GM23338 (cell line): Measurements from ENCODE around the gene DHRS12. TPM values are rescaled to one million over a fixed set of nuclear protein-coding genes. Genes with fewer than 3 reads are reported as not detected.

Experiments
- ATAC-seq: fragments of 200-7000 bp; cut with Tn5 transposase; 3 replicates; pipeline ENCODE4 v1.9.1; 2020
- DNase-seq: peaks from one replicate; pipeline ENCODE4 v3.0.0-alpha.2; 2015; ENCODE audit warnings: low spot score
- H2AFZ ChIP-seq: fragments of 200-600 bp; sonication (generic); 2 replicates; pipeline ENCODE4 v1.8.0; 2016; ENCODE audit warnings: antibody characterized with exemption, mild to moderate bottlenecking, moderate library complexity
- H3F3A ChIP-seq: fragments of 200-600 bp; sonication (generic); replicated peaks from 2 replicates; pipeline ENCODE4 v1.8.0; 2017; ENCODE audit warnings: antibody characterized with exemption, mixed run types, low read depth
- H3K27ac ChIP-seq: fragments of 200-600 bp; sonication (generic); 2 replicates; pipeline ENCODE4 v1.6.1; 2016; ENCODE audit warnings: low read depth
- H3K27me3 ChIP-seq: fragments of 200-600 bp; sonication (generic); 2 replicates; pipeline ENCODE4 v1.8.0; 2016; ENCODE audit warnings: mild to moderate bottlenecking, mixed run types, moderate library complexity; ENCODE audit not compliant: insufficient read depth
- H3K36me3 ChIP-seq: fragments of 200-600 bp; sonication (generic); 2 replicates; pipeline ENCODE4 v1.8.0; 2016; ENCODE audit warnings: mild to moderate bottlenecking; ENCODE audit not compliant: insufficient read depth
- H3K4me1 ChIP-seq: fragments of 200-600 bp; sonication (generic); 2 replicates; pipeline ENCODE4 v1.8.0; 2016; ENCODE audit warnings: mild to moderate bottlenecking, moderate library complexity; ENCODE audit not compliant: insufficient read depth
- H3K4me2 ChIP-seq: fragments of 200-600 bp; sonication (generic); 2 replicates; pipeline ENCODE4 v1.7.1; 2017; ENCODE audit warnings: mixed run types
- H3K4me3 ChIP-seq: fragments of 200-600 bp; sonication (generic); 2 replicates; pipeline ENCODE4 v1.6.1; 2016; ENCODE audit warnings: mixed run types
- H3K79me2 ChIP-seq: fragments of 200-600 bp; sonication (generic); replicated peaks from 2 replicates; pipeline ENCODE4 v1.8.0; 2017; ENCODE audit warnings: mild to moderate bottlenecking; ENCODE audit not compliant: insufficient read depth
- H3K9me2 ChIP-seq: fragments of 200-600 bp; sonication (generic); 2 replicates; pipeline ENCODE4 v1.8.0; 2017; ENCODE audit not compliant: insufficient read depth
- H4K20me1 ChIP-seq: fragments of 200-600 bp; sonication (generic); replicated peaks from 2 replicates; pipeline ENCODE4 v1.8.0; 2017; ENCODE audit warnings: mild to moderate bottlenecking; ENCODE audit not compliant: insufficient read depth
- H3K27ac Mint-ChIP-seq: 2 replicates; pipeline ENCODE4 v1.8.0; 2020; ENCODE audit warnings: inconsistent platforms, mild to moderate bottlenecking, moderate library complexity, mixed read lengths
- H3K27me3 Mint-ChIP-seq: 3 replicates; pipeline ENCODE4 v1.8.0; 2022; ENCODE audit warnings: low read depth, mild to moderate bottlenecking, moderate library complexity, mixed read lengths, inconsistent platforms; ENCODE audit not compliant: insufficient read depth, poor library complexity
- H3K36me3 Mint-ChIP-seq: 3 replicates; pipeline ENCODE4 v1.8.0; 2021; ENCODE audit warnings: low read depth, mild to moderate bottlenecking, inconsistent platforms, moderate library complexity, mixed read lengths
- H3K4me1 Mint-ChIP-seq: 3 replicates; pipeline ENCODE4 v1.8.0; 2020; ENCODE audit warnings: mild to moderate bottlenecking, inconsistent platforms, mixed read lengths
- H3K4me3 Mint-ChIP-seq: 3 replicates; pipeline ENCODE4 v1.8.0; 2021; ENCODE audit warnings: moderate library complexity, mild to moderate bottlenecking, inconsistent platforms, mixed read lengths
- H3K9me3 Mint-ChIP-seq: 3 replicates; pipeline ENCODE4 v1.8.0; 2020; ENCODE audit warnings: moderate library complexity, mild to moderate bottlenecking, inconsistent platforms, mixed read lengths
- CREB1 ChIP-seq: fragments of 250-450 bp; sonication (Bioruptor Pico); IDR thresholded peaks from 2 replicates; pipeline ENCODE4 v1.5.0; 2020; ENCODE audit warnings: low read depth, mild to moderate bottlenecking, moderate library complexity
- EZH2 ChIP-seq: fragments of 200-600 bp; sonication (generic); IDR thresholded peaks from one replicate; pipeline ENCODE4 v1.8.0; 2017; ENCODE audit warnings: antibody characterized with exemption, mild to moderate bottlenecking, low read depth; ENCODE audit not compliant: unreplicated experiment
- EZH2phosphoT487 ChIP-seq: fragments of 200-600 bp; sonication (generic); IDR thresholded peaks from one replicate; pipeline ENCODE4 v1.8.1; 2018; ENCODE audit warnings: antibody characterized with exemption; ENCODE audit not compliant: unreplicated experiment
- JUNB ChIP-seq: IDR thresholded peaks from one replicate; pipeline ENCODE4 v1.6.1; 2016; ENCODE audit warnings: antibody characterized with exemption; ENCODE audit not compliant: unreplicated experiment
- NANOG ChIP-seq: IDR thresholded peaks from 2 replicates; pipeline ENCODE4 v1.6.1; 2016; ENCODE audit warnings: antibody characterized with exemption, borderline replicate concordance
- REST ChIP-seq: IDR thresholded peaks from one replicate; pipeline ENCODE4 v1.6.1; 2018; ENCODE audit warnings: antibody characterized with exemption; ENCODE audit not compliant: unreplicated experiment
- ZNF114 ChIP-seq: fragments of 250-450 bp; sonication (Bioruptor Pico); IDR thresholded peaks from 2 replicates; pipeline ENCODE4 v1.5.0; 2020; ENCODE audit warnings: mild to moderate bottlenecking, moderate library complexity
- ZNF331 ChIP-seq: fragments of 250-450 bp; sonication (Bioruptor Pico); IDR thresholded peaks from 2 replicates; pipeline ENCODE4 v1.5.0; 2020; ENCODE audit warnings: low read depth, mild to moderate bottlenecking, moderate library complexity
- polyA plus RNA-seq: library from polyadenylated mRNA; unstranded; fragments of >200 nt; fragmentation: Nextera tagmentation; extraction: Ambion mirVana; gene quantifications from 2 replicates; pipeline ENCODE4 v1.2.1, GENCODE V29; 2016
- total RNA-seq: library from RNA; depleted of rRNA; stranded (reverse); fragments of >200 nt; shearing (Covaris generic); gene quantifications from 2 replicates; pipeline ENCODE4 v1.2.3, GENCODE V29; 2014
- TF ChIP-seq, protein P1 (sequence below), 2 experiments: fragments of 200-600 bp in 1 of 2; sonication (generic) in 1 of 2; conservative IDR thresholded peaks; 2 replicates each; pipeline versions ENCODE4 v1.5.1 to v1.6.1; 2016 to 2017; ENCODE audit warnings: antibody characterized with exemption in 2 of 2, low read depth in 2 of 2, mild to moderate bottlenecking in 2 of 2, moderate library complexity in 1 of 2
- TF ChIP-seq, protein P2 (sequence below): fragments of 250-450 bp; sonication (Bioruptor Pico); IDR thresholded peaks from 2 replicates; pipeline ENCODE4 v1.5.0; 2020; ENCODE audit warnings: mild to moderate bottlenecking, moderate library complexity

DHRS12 gene
- total and polyA plus RNA-seq, 2 experiments from 2014 or later: 4.6 to 12.2 TPM

GRCh38 chr13:51834581-51835171 lies 30.7 kb upstream of the DHRS12 start:
- peaks cover 2% of the 10 kb centered on the region for H3K27me3 Mint-ChIP-seq
- TF ChIP-seq, protein P1, sequence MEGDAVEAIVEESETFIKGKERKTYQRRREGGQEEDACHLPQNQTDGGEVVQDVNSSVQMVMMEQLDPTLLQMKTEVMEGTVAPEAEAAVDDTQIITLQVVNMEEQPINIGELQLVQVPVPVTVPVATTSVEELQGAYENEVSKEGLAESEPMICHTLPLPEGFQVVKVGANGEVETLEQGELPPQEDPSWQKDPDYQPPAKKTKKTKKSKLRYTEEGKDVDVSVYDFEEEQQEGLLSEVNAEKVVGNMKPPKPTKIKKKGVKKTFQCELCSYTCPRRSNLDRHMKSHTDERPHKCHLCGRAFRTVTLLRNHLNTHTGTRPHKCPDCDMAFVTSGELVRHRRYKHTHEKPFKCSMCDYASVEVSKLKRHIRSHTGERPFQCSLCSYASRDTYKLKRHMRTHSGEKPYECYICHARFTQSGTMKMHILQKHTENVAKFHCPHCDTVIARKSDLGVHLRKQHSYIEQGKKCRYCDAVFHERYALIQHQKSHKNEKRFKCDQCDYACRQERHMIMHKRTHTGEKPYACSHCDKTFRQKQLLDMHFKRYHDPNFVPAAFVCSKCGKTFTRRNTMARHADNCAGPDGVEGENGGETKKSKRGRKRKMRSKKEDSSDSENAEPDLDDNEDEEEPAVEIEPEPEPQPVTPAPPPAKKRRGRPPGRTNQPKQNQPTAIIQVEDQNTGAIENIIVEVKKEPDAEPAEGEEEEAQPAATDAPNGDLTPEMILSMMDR (conservative IDR thresholded peaks at IDR 0.05; ENCODE audit: low read depth in 2 of 2): 0 out of 4 replicates have a peak, but pooled peaks of 1 of the 2 experiments have one; percentile 12
- no peak for TF ChIP-seq JUNB

GRCh38 chr13:51833980-51834379 lies 30.0 kb upstream of the DHRS12 start:
- Histone ChIP-seq H2AFZ (no peak overlapping the region), H3K27ac (no peak overlapping the region), H3K36me3 (no peaks in the 10 kb centered on the region), H3K4me2 (no peak overlapping the region), H3K4me3 (no peak overlapping the region), H4K20me1 (no peaks in the 10 kb centered on the region), H3F3A (no peaks in the 10 kb centered on the region), H3K9me2 (no peaks in the 10 kb centered on the region), H3K79me2 (no peaks in the 10 kb centered on the region), H3K4me1 (0 out of 2 replicates have a peak, but pooled peaks cover 3% of the 10 kb centered on the region), H3K27me3 (no peaks in the 10 kb centered on the region)
- Mint-ChIP-seq H3K36me3 (no peaks in the 10 kb centered on the region), H3K27ac (no peak overlapping the region), H3K27me3 (peaks cover 2% of the 10 kb centered on the region), H3K4me1 (peaks cover 9% of the 10 kb centered on the region; the same call in 1 of the 3 replicates), H3K4me3 (no peak overlapping the region), H3K9me3 (no peaks in the 10 kb centered on the region)
- no peak for ATAC-seq
- no peak for DNase-seq
- no peak for TF ChIP-seq ZNF114 (CRISPR knock-in tag)
- no peak for TF ChIP-seq CREB1
- no peak for TF ChIP-seq ZNF331 (CRISPR knock-in tag)
- no peak for TF ChIP-seq JUNB
- no peak for TF ChIP-seq EZH2phosphoT487
- TF ChIP-seq NANOG: no peak
- TF ChIP-seq EZH2: no peak
- TF ChIP-seq, protein P2, sequence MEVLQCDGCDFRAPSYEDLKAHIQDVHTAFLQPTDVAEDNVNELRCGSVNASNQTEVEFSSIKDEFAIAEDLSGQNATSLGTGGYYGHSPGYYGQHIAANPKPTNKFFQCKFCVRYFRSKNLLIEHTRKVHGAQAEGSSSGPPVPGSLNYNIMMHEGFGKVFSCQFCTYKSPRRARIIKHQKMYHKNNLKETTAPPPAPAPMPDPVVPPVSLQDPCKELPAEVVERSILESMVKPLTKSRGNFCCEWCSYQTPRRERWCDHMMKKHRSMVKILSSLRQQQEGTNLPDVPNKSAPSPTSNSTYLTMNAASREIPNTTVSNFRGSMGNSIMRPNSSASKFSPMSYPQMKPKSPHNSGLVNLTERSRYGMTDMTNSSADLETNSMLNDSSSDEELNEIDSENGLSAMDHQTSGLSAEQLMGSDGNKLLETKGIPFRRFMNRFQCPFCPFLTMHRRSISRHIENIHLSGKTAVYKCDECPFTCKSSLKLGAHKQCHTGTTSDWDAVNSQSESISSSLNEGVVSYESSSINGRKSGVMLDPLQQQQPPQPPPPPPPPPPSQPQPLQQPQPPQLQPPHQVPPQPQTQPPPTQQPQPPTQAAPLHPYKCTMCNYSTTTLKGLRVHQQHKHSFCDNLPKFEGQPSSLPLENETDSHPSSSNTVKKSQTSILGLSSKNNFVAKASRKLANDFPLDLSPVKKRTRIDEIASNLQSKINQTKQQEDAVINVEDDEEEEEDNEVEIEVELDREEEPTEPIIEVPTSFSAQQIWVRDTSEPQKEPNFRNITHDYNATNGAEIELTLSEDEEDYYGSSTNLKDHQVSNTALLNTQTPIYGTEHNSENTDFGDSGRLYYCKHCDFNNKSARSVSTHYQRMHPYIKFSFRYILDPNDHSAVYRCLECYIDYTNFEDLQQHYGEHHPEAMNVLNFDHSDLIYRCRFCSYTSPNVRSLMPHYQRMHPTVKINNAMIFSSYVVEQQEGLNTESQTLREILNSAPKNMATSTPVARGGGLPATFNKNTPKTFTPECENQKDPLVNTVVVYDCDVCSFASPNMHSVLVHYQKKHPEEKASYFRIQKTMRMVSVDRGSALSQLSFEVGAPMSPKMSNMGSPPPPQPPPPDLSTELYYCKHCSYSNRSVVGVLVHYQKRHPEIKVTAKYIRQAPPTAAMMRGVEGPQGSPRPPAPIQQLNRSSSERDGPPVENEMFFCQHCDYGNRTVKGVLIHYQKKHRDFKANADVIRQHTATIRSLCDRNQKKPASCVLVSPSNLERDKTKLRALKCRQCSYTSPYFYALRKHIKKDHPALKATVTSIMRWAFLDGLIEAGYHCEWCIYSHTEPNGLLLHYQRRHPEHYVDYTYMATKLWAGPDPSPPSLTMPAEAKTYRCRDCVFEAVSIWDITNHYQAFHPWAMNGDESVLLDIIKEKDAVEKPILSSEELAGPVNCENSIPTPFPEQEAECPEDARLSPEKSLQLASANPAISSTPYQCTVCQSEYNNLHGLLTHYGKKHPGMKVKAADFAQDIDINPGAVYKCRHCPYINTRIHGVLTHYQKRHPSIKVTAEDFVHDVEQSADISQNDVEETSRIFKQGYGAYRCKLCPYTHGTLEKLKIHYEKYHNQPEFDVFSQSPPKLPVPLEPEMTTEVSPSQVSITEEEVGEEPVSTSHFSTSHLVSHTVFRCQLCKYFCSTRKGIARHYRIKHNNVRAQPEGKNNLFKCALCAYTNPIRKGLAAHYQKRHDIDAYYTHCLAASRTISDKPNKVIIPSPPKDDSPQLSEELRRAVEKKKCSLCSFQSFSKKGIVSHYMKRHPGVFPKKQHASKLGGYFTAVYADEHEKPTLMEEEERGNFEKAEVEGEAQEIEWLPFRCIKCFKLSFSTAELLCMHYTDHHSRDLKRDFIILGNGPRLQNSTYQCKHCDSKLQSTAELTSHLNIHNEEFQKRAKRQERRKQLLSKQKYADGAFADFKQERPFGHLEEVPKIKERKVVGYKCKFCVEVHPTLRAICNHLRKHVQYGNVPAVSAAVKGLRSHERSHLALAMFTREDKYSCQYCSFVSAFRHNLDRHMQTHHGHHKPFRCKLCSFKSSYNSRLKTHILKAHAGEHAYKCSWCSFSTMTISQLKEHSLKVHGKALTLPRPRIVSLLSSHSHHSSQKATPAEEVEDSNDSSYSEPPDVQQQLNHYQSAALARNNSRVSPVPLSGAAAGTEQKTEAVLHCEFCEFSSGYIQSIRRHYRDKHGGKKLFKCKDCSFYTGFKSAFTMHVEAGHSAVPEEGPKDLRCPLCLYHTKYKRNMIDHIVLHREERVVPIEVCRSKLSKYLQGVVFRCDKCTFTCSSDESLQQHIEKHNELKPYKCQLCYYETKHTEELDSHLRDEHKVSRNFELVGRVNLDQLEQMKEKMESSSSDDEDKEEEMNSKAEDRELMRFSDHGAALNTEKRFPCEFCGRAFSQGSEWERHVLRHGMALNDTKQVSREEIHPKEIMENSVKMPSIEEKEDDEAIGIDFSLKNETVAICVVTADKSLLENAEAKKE (CRISPR knock-in tag): no peak
- TF ChIP-seq REST: no peak

More at GRCh38 chr13:51834581-51835171, 30.7 kb upstream of the DHRS12 start:
- H3K27me3 ChIP-seq: no peaks in the 10 kb centered on the region
- no peaks in the 10 kb centered on the region for H3K9me2 ChIP-seq
- H3K36me3 ChIP-seq: no peaks in the 10 kb centered on the region
- H3K4me2 ChIP-seq: no peak overlapping the region
- no peak overlapping the region for H3K4me3 ChIP-seq
- DNase-seq (no peak), ATAC-seq (no peak)
- H3K4me1 ChIP-seq: 0 out of 2 replicates have a peak, but pooled peaks cover 3% of the 10 kb centered on the region
- no peak overlapping the region; the same call in 1 of the 2 replicates for H2AFZ ChIP-seq
- no peak overlapping the region for H3K27ac Mint-ChIP-seq
- H3K9me3 Mint-ChIP-seq: no peaks in the 10 kb centered on the region
- H3K36me3 Mint-ChIP-seq: no peaks in the 10 kb centered on the region
- H3K4me1 Mint-ChIP-seq: peaks cover 7% of the 10 kb centered on the region; the same call in 1 of the 3 replicates
- no peaks in the 10 kb centered on the region for H3F3A ChIP-seq
- H3K4me3 Mint-ChIP-seq: no peak overlapping the region
- H3K27ac ChIP-seq: no peak overlapping the region
- H3K79me2 ChIP-seq: no peaks in the 10 kb centered on the region
- H4K20me1 ChIP-seq: no peaks in the 10 kb centered on the region
